BLaER1 (cell line): ENCODE results near the gene CELF5.
"Not testable (repeated sequence)": the region's sequence is repeated elsewhere in the genome, so short reads cannot be mapped to it uniquely, and the experiment has no call there.

Experiments used
- H3K27ac ChIP-seq: shearing (Covaris generic); formaldehyde crosslinking; 2 replicates; pipeline ENCODE4 v1.8.1; 2022
- H3K27me3 ChIP-seq: shearing (Covaris generic); formaldehyde crosslinking; 2 replicates; pipeline ENCODE4 v1.8.1; 2022
- H3K36me3 ChIP-seq: shearing (Covaris generic); formaldehyde crosslinking; 2 replicates; pipeline ENCODE4 v1.8.1; 2022
- H3K4me1 ChIP-seq: shearing (Covaris generic); formaldehyde crosslinking; 2 replicates; pipeline ENCODE4 v1.8.1; 2022
- H3K4me2 ChIP-seq: shearing (Covaris generic); formaldehyde crosslinking; 2 replicates; pipeline ENCODE4 v1.8.1; 2022
- H3K4me3 ChIP-seq: shearing (Covaris generic); formaldehyde crosslinking; 2 replicates; pipeline ENCODE4 v1.8.1; 2022
- H3K9ac ChIP-seq: shearing (Covaris generic); formaldehyde crosslinking; 2 replicates; pipeline ENCODE4 v1.8.1; 2022
- H3K9me3 ChIP-seq: shearing (Covaris generic); formaldehyde crosslinking; 2 replicates; pipeline ENCODE4 v1.8.1; 2022
- H4K20me1 ChIP-seq: shearing (Covaris generic); formaldehyde crosslinking; 2 replicates; pipeline ENCODE4 v1.8.1; 2022
- Cebpa-rat ChIP-seq: shearing (Covaris generic); IDR thresholded peaks from 2 replicates; pipeline ENCODE4 v1.8.1; 2022

CELF5 gene

GRCh38 chr19:3296034-3296433, 71.6 kb downstream of the CELF5 start:
- no peaks in the 10 kb centered on the region for H3K36me3 ChIP-seq
- H3K27ac ChIP-seq = no peak overlapping the region
- H3K9me3 ChIP-seq = no peaks in the 10 kb centered on the region
- H3K4me1 ChIP-seq = no peaks in the 10 kb centered on the region
- peaks cover 2% of the 10 kb centered on the region; the same call in 1 of the 2 replicates for H3K27me3 ChIP-seq
- H3K9ac ChIP-seq = no peak overlapping the region
- no peak for TF ChIP-seq Cebpa-rat
- H3K4me2 ChIP-seq = no peak overlapping the region
- no peaks in the 10 kb centered on the region for H4K20me1 ChIP-seq
- H3K4me3 ChIP-seq = no peak overlapping the region

- Histone ChIP-seq H3K27me3 (no peaks in the 10 kb centered on the region), H3K36me3 (no peaks in the 10 kb centered on the region), H3K4me3 (no peak overlapping the region), H3K9ac (no peak overlapping the region), H3K4me2 (no peak overlapping the region), H3K9me3 (no peaks in the 10 kb centered on the region), H4K20me1 (no peaks in the 10 kb centered on the region), H3K27ac (no peak overlapping the region), H3K4me1 (no peaks in the 10 kb centered on the region)
- TF ChIP-seq Cebpa-rat = no peak
Observed at GRCh38 chr19:3296446-3296845, 72.0 kb downstream of the CELF5 start.

- H3K27me3 ChIP-seq = no peaks in the 10 kb centered on the region
- no peak overlapping the region for H3K27ac ChIP-seq
- no peak overlapping the region for H3K9ac ChIP-seq
- H3K4me3 ChIP-seq = no peak overlapping the region
- no peak for TF ChIP-seq Cebpa-rat
- H4K20me1 ChIP-seq = no peaks in the 10 kb centered on the region
- H3K4me2 ChIP-seq = no peak overlapping the region
- peaks cover 5% of the 10 kb centered on the region; the same call in 1 of the 2 replicates for H3K9me3 ChIP-seq
- H3K36me3 ChIP-seq = no peaks in the 10 kb centered on the region
- no peaks in the 10 kb centered on the region for H3K4me1 ChIP-seq
Observed at GRCh38 chr19:3298853-3299449, 74.5 kb downstream of the CELF5 start.

GRCh38 chr19:3300566-3300965, 76.1 kb downstream of the CELF5 start:
- not testable (repeated sequence) for H3K27me3 ChIP-seq, H3K27ac ChIP-seq, H3K4me2 ChIP-seq

GRCh38 chr19:3302755-3303154, 78.3 kb downstream of the CELF5 start:
- Histone ChIP-seq H3K27ac (no peak overlapping the region), H3K9me3 (peaks cover 5% of the 10 kb centered on the region; the same call in 1 of the 2 replicates), H3K4me3 (no peak overlapping the region), H3K4me2 (no peak overlapping the region), H3K27me3 (no peaks in the 10 kb centered on the region), H4K20me1 (no peaks in the 10 kb centered on the region), H3K36me3 (no peaks in the 10 kb centered on the region), H3K9ac (no peak overlapping the region), H3K4me1 (peaks cover 3% of the 10 kb centered on the region; the same call in 1 of the 2 replicates)
- TF ChIP-seq Cebpa-rat = no peak

More at GRCh38 chr19:3300566-3300965, 76.1 kb downstream of the CELF5 start:
- not testable (repeated sequence) for H3K4me1 ChIP-seq, H4K20me1 ChIP-seq, H3K9ac ChIP-seq, H3K9me3 ChIP-seq, H3K36me3 ChIP-seq, H3K4me3 ChIP-seq

- Histone ChIP-seq H3K4me3 (no peak overlapping the region), H3K27me3 (peaks cover 8% of the 10 kb centered on the region), H3K9ac (no peak overlapping the region), H3K9me3 (peaks cover 5% of the 10 kb centered on the region; the same call in 1 of the 2 replicates), H3K36me3 (no peaks in the 10 kb centered on the region), H4K20me1 (no peaks in the 10 kb centered on the region), H3K4me1 (peaks cover 3% of the 10 kb centered on the region; the same call in 1 of the 2 replicates), H3K27ac (no peak overlapping the region), H3K4me2 (peak overlapping the region; percentile 12; the same call in 1 of the 2 replicates)
- TF ChIP-seq Cebpa-rat = no peak
Observed at GRCh38 chr19:3304871-3305423, 80.5 kb downstream of the CELF5 start.

- no peaks in the 10 kb centered on the region for H3K9me3 ChIP-seq
- H3K36me3 ChIP-seq = no peaks in the 10 kb centered on the region
- peaks cover 3% of the 10 kb centered on the region; the same call in 1 of the 2 replicates for H3K4me1 ChIP-seq
- H3K27ac ChIP-seq = no peak overlapping the region
- H3K4me3 ChIP-seq = no peak overlapping the region
- no peak overlapping the region for H3K9ac ChIP-seq
- peaks cover 29% of the 10 kb centered on the region for H3K27me3 ChIP-seq
- H4K20me1 ChIP-seq = no peaks in the 10 kb centered on the region; the same call in 1 of the 2 replicates
- TF ChIP-seq Cebpa-rat = no peak
- H3K4me2 ChIP-seq = no peak overlapping the region
Observed at GRCh38 chr19:3309724-3310123, 85.3 kb downstream of the CELF5 start.

GRCh38 chr19:3310280-3310679, 85.8 kb downstream of the CELF5 start:
- Histone ChIP-seq H3K4me2 (no peak overlapping the region), H3K36me3 (no peaks in the 10 kb centered on the region), H3K9ac (no peak overlapping the region), H4K20me1 (no peaks in the 10 kb centered on the region; the same call in 1 of the 2 replicates), H3K27me3 (peaks cover 29% of the 10 kb centered on the region), H3K27ac (no peak overlapping the region), H3K4me3 (no peak overlapping the region), H3K4me1 (0 out of 2 replicates have a peak, but pooled peaks cover under 1% of the 10 kb centered on the region), H3K9me3 (no peaks in the 10 kb centered on the region)
- no peak for TF ChIP-seq Cebpa-rat

GRCh38 chr19:3310711-3311110, 86.2 kb downstream of the CELF5 start:
- no peak for TF ChIP-seq Cebpa-rat

GRCh38 chr19:3313199-3313575, 88.7 kb downstream of the CELF5 start:
- no peak overlapping the region for H3K9ac ChIP-seq
- H3K27ac ChIP-seq = no peak overlapping the region
- H3K36me3 ChIP-seq = no peaks in the 10 kb centered on the region
- TF ChIP-seq Cebpa-rat = no peak
- no peak overlapping the region for H3K4me3 ChIP-seq
- no peaks in the 10 kb centered on the region for H3K9me3 ChIP-seq
- no peak overlapping the region for H3K4me2 ChIP-seq
- no peaks in the 10 kb centered on the region; the same call in 1 of the 2 replicates for H4K20me1 ChIP-seq
- H3K4me1 ChIP-seq = no peaks in the 10 kb centered on the region
- peaks cover 29% of the 10 kb centered on the region for H3K27me3 ChIP-seq

More at GRCh38 chr19:3310711-3311110, 86.2 kb downstream of the CELF5 start:
- H4K20me1 ChIP-seq = no peaks in the 10 kb centered on the region; the same call in 1 of the 2 replicates
- H3K36me3 ChIP-seq = no peaks in the 10 kb centered on the region
- no peak overlapping the region for H3K9ac ChIP-seq
- no peak overlapping the region for H3K4me3 ChIP-seq
- H3K9me3 ChIP-seq = no peaks in the 10 kb centered on the region
- no peak overlapping the region for H3K27ac ChIP-seq
- H3K4me1 ChIP-seq = no peaks in the 10 kb centered on the region
- H3K27me3 ChIP-seq = peaks cover 29% of the 10 kb centered on the region
- H3K4me2 ChIP-seq = no peak overlapping the region
